Motor neuron (in vitro differentiated cells): ENCODE results near the gene TRAPPC11. TPM values are rescaled to one million over a fixed set of nuclear protein-coding genes. Genes with fewer than 3 reads are reported as not detected.
"Not testable (repeated sequence)": the region's sequence is repeated elsewhere in the genome, so short reads cannot be mapped to it uniquely, and the experiment has no call there.

ENCODE experiments used
- ATAC-seq, 8 experiments: fragments of 200-7000 bp; cut with Tn5 transposase; replicated peaks in 6 of 8; 2 replicates each; pipeline ENCODE4 v1.8.0; 2021; ENCODE audit warnings: mild to moderate bottlenecking in 8 of 8, moderate library complexity in 8 of 8
- H3K27ac ChIP-seq, 2 donors: fragments of 250-450 bp; sonication (Bioruptor Pico); 2 replicates each; pipeline ENCODE4 v1.9.0; 2021; ENCODE audit warnings: antibody characterized with exemption in 2 of 2, mild to moderate bottlenecking in 2 of 2, moderate library complexity in 1 of 2
- H3K4me1 ChIP-seq, 2 donors: fragments of 250-450 bp; sonication (Bioruptor Pico); replicated peaks in 1 of 2; 2 replicates each; pipeline ENCODE4 v1.6.1; 2021; ENCODE audit warnings: antibody characterized with exemption in 2 of 2, mild to moderate bottlenecking in 2 of 2, moderate library complexity in 1 of 2
- H3K4me3 ChIP-seq, 5 donors: fragments of 250-450 bp; sonication (Bioruptor Pico); 2 replicates each; pipeline ENCODE4 v1.9.0; 2021; ENCODE audit warnings: antibody characterized with exemption in 5 of 5, mild to moderate bottlenecking in 5 of 5, moderate library complexity in 4 of 5
- WGBS, 10 experiments: fragments of 450-650 bp; shearing (Covaris generic); methylation state at CpG; one replicate each; pipeline ENCODE4 v1.0.0; 2022; 5-methylcytosine and 5-hydroxymethylcytosine counted together
- in situ Hi-C, 9 experiments: fragments of 400-800 bp; cut with MboI; loops; one replicate each; pipeline ENCODE4 v1.15.0; 2021; ENCODE audit warnings: low sequenced_read_pairs in 9 of 9, low pct_unique_long_range_greater_than_20kb in 2 of 9; ENCODE audit not compliant: unreplicated experiment in 9 of 9
- total RNA-seq, 8 experiments: library from RNA; unstranded; fragments of 300-600 nt; gene quantifications; 2 replicates each; pipeline versions ENCODE4 v1.2.3 to v1.2.4, GENCODE V29; 2022

The TRAPPC11 gene
- total RNA-seq = 10 to 100 TPM; 26.5 to 53.0 (median 42.9) TPM

GRCh38 chr4:183659029-183659871, at the start of gene TRAPPC11, which contains the start of gene RWDD4:
TSS of gene TRAPPC11 (plus strand) at chr4:183659293. CDS start at chr4:183663868, 4,575 bp downstream.
TSS of gene RWDD4 (minus strand) at chr4:183659185. CDS start at chr4:183658952, 233 bp downstream.
- H3K4me1 ChIP-seq = peaks cover 10% of the 10 kb centered on the region in 2 donors
- 0 to 5% (median 0%) methylated on average over 3 to 25 of the region's 63 CpGs for WGBS, 10 experiments
- peak within 1 kb of the TSS; percentile 86 to 93 for H3K27ac ChIP-seq
- in situ Hi-C loops = loop anchor here in 4 of 9 experiments (25.0 kb wide), 1 partner anchor 172 kb away; no protein-coding TSS in a partner anchor
- ATAC-seq = peak; percentile 97 to 99 (median 99)
- H3K4me3 ChIP-seq = peak within 1 kb of the TSS; percentile 64 to 74 (median 73)

DNA sequence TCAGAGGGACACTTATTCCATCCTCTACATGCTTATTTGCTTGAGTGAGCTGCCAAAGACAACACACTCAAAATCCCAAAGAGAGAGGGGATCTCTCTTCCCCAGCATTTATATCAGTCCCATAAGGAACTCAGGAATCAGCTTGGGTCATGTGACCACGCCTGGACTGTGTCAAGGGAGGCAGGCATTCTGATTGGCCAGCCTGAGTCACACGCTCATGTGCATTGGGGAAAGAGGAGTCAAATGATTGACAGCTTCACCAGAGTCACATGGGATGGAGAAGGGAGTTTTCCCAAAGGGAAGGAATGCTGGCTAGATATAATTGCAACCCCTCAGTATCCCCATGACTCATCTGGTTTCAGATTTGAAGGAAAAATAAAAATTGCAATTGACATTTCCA, 49.1 kb upstream of the TRAPPC11 start:
- no peak overlapping the region for H3K27ac ChIP-seq
- ATAC-seq = peak in 7 of 8 experiments; percentile 18 to 73 (median 49)
- WGBS, 10 experiments = 71 to 100% (median 93%) methylated on average over 1 to 2 of the region's 2 CpGs; no CpG with 5 or more reads in 5 of the 10 experiments
- H3K4me1 ChIP-seq = no peaks in the 10 kb centered on the region
- in situ Hi-C loops = no loop called here
- no peak overlapping the region for H3K4me3 ChIP-seq

- H3K4me1 ChIP-seq = no peaks in the 10 kb centered on the region
- H3K4me3 ChIP-seq = no peak overlapping the region
- WGBS, 10 experiments = 39 to 84% (median 67%) methylated on average over 2 to 7 of the region's 7 CpGs; no CpG with 5 or more reads in 2 of the 10 experiments
- ATAC-seq = peak in 6 of 8 experiments; percentile 21 to 74 (median 26)
- no peak overlapping the region for H3K27ac ChIP-seq
- in situ Hi-C loops = no loop called here
Observed at GRCh38 chr4:183610613-183611012, 48.5 kb upstream of the TRAPPC11 start.

- in situ Hi-C loops = no loop called here
- H3K27ac ChIP-seq = no peak overlapping the region
- no peaks in the 10 kb centered on the region for H3K4me1 ChIP-seq
- ATAC-seq = no peak
- 78 to 100% (median 90%) methylated on average over 1 to 9 of the region's 15 CpGs for WGBS, 10 experiments
- H3K4me3 ChIP-seq = no peak overlapping the region
Observed at GRCh38 chr4:183611210-183611830, 47.8 kb upstream of the TRAPPC11 start.

DNA sequence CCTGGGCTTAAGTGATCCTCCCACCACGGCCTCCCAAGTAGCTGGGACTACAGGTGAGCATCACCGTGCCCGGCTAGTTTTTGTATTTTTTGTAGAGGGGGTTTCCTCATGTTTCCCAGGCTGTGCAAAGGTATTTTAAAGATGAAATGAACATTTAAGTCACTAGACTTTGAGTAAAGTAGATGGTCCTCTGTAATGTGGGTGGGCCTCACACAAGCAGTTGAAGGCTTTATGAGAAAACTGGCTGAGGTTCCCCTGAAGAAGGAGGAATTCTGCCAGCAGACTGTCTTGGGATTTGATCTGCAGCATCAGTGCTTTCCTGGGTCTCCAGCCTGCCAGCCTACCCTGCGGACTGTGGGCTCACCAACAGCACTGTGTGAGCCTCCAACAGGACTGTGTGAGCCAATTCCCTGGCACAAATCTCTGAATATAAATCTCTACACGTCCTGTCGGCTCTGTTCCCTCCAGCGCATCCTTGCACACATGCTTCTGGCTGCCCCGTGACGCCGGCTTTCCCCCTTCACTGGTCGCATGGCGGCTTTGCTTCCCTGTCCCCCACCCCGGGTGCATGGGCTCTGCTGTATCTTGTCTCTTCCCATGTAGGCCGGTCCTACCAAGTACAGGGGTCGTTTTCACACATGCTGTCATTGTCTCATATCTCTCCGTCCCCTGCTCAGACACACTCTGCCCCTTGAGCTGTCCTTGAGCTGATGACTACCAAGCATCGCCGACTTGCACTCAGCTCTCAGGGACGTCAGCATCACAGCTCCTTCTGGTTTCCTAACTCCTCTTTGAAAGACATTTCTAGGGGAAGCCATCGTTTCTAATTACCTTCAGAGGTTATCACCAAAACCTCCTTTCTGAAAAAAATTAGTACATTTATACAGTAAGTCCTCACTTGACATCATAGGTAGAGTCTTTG, 46.5 kb upstream of the TRAPPC11 start:
- ATAC-seq = no peak
- in situ Hi-C loops = no loop called here
- 0 to 98% (median 78%) methylated on average over 1 to 10 of the region's 20 CpGs; no CpG with 5 or more reads in 2 of the 10 experiments for WGBS, 10 experiments
- H3K4me1 ChIP-seq = no peaks in the 10 kb centered on the region
- H3K27ac ChIP-seq = no peak overlapping the region
- H3K4me3 ChIP-seq = no peak overlapping the region

GRCh38 chr4:183617075-183617474, 42.0 kb upstream of the TRAPPC11 start:
- 30 to 100% (median 87%) methylated on average over 2 of the region's 2 CpGs; no CpG with 5 or more reads in 4 of the 10 experiments for WGBS, 10 experiments
- peaks cover 3 to 9% of the 10 kb centered on the region in 2 donors for H3K4me1 ChIP-seq
- H3K27ac ChIP-seq = no peak overlapping the region
- no peak for ATAC-seq
- no peak overlapping the region for H3K4me3 ChIP-seq
- in situ Hi-C loops = no loop called here

DNA sequence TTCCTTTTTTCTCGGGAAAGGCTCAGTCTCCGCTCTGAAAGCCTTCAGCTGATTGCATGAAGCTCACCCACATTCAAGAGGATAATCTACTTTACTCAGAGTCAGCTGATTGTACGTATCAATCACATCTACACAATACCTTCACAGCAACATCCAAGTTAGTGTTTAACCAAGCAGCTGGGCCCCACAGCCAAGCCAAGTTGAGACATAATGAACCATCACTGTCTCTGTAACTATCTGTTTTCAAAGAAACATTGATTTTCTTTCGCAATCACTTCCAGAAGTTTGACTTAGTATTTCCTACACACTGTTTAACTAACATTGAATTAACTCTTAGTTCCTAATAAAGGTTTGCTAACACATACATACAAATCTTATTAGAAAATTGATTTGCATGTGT, 40.4 kb upstream of the TRAPPC11 start:
- peak in 5 of 8 experiments; percentile 86 to 97 (median 95) for ATAC-seq
- H3K27ac ChIP-seq = no peak overlapping the region

DNA sequence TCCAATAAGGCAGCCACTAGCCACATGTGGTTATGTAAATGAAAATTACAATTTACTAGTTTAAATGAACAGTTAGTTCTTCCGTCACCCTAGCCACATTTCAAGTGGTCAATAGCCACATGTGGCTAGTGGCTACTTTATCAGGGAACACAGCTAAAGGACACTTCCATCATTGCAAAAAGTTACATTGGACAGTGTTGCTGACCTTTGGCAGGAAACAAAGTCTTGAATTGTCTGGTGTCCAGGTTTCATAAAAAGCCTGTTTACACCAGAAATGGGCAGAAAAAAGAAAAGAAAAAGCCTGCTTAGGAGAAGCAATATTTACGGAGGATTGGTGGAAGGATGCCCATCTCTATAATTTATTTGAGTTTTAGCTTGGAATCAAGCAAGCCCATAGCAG, 38.7 kb upstream of the TRAPPC11 start:
- 36 to 100% (median 88%) methylated on average over 1 to 2 of the region's 2 CpGs; no CpG with 5 or more reads in 1 of the 10 experiments for WGBS, 10 experiments
- no peak for ATAC-seq
- no peak overlapping the region for H3K4me3 ChIP-seq
- H3K27ac ChIP-seq = no peak overlapping the region
- in situ Hi-C loops = no loop called here
- H3K4me1 ChIP-seq = peaks cover 3 to 9% of the 10 kb centered on the region in 2 donors

More for the DNA sequence above, 40.4 kb upstream of the TRAPPC11 start:
- peak overlapping the region in 2 of 5 donors; percentile 8 to 15 for H3K4me3 ChIP-seq
- WGBS, 10 experiments = 0 to 58% (median 17%) methylated on average over 1 to 4 of the region's 4 CpGs; no CpG with 5 or more reads in 2 of the 10 experiments
- in situ Hi-C loops = no loop called here
- H3K4me1 ChIP-seq = peaks cover 3 to 9% of the 10 kb centered on the region in 2 donors

DNA sequence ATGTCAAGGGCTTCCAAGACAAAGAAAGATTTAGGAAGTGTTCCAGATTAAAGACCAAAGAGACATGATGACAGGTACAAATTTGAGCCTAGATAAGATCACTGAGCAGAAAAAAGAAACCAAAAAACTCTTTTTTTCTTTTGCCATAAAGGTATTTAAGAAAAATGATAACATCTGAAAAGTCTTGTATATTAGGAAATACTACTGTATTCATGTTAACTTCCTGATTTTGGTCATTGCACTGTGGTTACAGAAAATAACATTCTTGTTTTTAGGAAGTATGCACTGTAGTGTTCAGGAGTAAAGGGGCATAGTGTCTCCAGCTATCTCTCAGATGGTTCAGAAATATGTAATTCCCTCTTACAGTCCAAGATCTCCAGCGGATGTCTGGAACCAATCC, 37.2 kb upstream of the TRAPPC11 start:
- Histone ChIP-seq H3K4me1 (peaks cover 3 to 9% of the 10 kb centered on the region in 2 donors), H3K27ac (no peak overlapping the region), H3K4me3 (no peak overlapping the region)
- WGBS, 10 experiments = 13 to 100% (median 76%) methylated on average over 1 of the region's 1 CpG; no CpG with 5 or more reads in 4 of the 10 experiments
- no peak for ATAC-seq
- in situ Hi-C loops = no loop called here

GRCh38 chr4:183624548-183624947, 34.5 kb upstream of the TRAPPC11 start:
- in situ Hi-C loops = no loop called here
- H3K4me1 ChIP-seq = peaks cover 0 to under 1% of the 10 kb centered on the region in 2 donors
- no peak overlapping the region for H3K4me3 ChIP-seq
- WGBS, 10 experiments = 42 to 100% (median 88%) methylated on average over 2 to 5 of the region's 6 CpGs; no CpG with 5 or more reads in 1 of the 10 experiments
- no peak for ATAC-seq
- no peak overlapping the region for H3K27ac ChIP-seq

DNA sequence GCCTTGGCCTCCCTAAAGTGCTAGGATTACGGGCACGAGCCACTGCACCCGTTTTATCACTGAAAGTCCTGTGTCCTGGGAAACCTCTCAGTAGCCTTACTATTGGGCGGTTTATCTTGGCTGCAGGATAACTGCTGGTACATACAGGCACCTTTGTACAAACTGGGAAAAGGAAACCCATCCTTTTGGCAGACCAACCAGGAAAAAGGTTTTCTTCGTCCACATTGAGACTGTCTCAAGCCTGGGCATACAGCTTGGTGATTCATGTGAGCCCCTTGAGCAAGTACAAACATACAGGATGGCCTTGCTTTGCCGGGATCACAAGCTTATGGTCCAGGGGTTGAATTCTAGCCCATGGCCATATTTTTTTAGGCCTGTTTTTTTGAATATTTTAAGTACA, 32.9 kb upstream of the TRAPPC11 start:
- H3K27ac ChIP-seq = no peak overlapping the region
- H3K4me1 ChIP-seq = no peaks in the 10 kb centered on the region
- no peak overlapping the region for H3K4me3 ChIP-seq
- 50 to 100% (median 92%) methylated on average over 1 to 5 of the region's 6 CpGs; no CpG with 5 or more reads in 1 of the 10 experiments for WGBS, 10 experiments
- ATAC-seq = no peak
- in situ Hi-C loops = loop anchor here in 2 of 9 experiments (25.0 kb wide), 1 partner anchor 139 kb away; no protein-coding TSS in a partner anchor

DNA sequence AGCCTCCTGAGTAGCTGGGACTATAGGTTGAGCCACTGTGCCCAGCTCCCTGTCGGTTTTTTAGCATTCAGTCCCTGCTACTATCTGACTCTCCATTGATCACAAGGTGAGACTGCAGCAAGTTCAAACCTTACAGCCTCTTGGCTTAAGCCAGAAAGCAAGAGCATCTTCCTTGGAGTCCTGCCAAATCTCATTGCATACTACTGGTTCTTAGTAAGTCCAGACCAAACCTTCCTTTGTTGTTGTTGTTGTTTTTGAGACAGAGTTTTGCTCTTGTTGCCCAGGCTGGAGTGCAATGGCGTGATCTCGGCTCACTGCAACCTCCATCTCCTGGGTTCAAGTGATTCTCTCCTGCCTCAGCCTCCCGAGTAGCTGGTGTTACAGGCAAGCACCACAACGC, 31.8 kb upstream of the TRAPPC11 start:
- ATAC-seq, H3K27ac ChIP-seq, H3K4me1 ChIP-seq, H3K4me3 ChIP-seq: not testable (repeated sequence)
- in situ Hi-C loops = loop anchor here in 2 of 9 experiments (25.0 kb wide), 1 partner anchor 140 kb away; no protein-coding TSS in a partner anchor
- 60 to 96% (median 83%) methylated on average over 1 to 5 of the region's 5 CpGs; no CpG with 5 or more reads in 3 of the 10 experiments for WGBS, 10 experiments
